MCF 10A (cell line): ENCODE measurements around the gene ABCF2. TPM values are rescaled to one million over a fixed set of nuclear protein-coding genes. Genes with fewer than 3 reads are reported as not detected.
A peak's percentile ranks its signal among the peaks of the same experiment; 100 is the strongest.

Experiments used
- BruUV-seq: library from RNA; stranded (reverse); fragments of 400-500 nt; replicated peaks from 2 replicates; lab custom pipeline; 2021; lab: Mats Ljungman, UMichigan
- CTCF ChIA-PET: fragments of 300-600 bp; sonication (Branson Sonifier 250); formaldehyde crosslinking; extraction: SDS; loops from one replicate; lab custom pipeline; 2021; ENCODE audit warnings: antibody characterized with exemption, inconsistent platforms; lab: Yijun Ruan, JAX
- POLR2A ChIA-PET: fragments of 300-600, 350-650 bp; sonication (Branson Sonifier 250); formaldehyde crosslinking; extraction: SDS; loops from one replicate; lab custom pipeline; 2020; ENCODE audit warnings: antibody characterized with exemption, inconsistent platforms; lab: Yijun Ruan, JAX
- DNase-seq: peaks from one replicate; pipeline ENCODE4 v3.0.0-alpha.2; 2018; ENCODE audit not compliant: unreplicated experiment
- H3K27ac Mint-ChIP-seq: one replicate; pipeline ENCODE4 v1.8.0; 2022; ENCODE audit warnings: mild to moderate bottlenecking, low read depth, mixed read lengths; ENCODE audit not compliant: unreplicated experiment
- H3K27me3 Mint-ChIP-seq: one replicate; pipeline ENCODE4 v1.8.0; 2022; ENCODE audit warnings: mixed read lengths; ENCODE audit not compliant: insufficient read depth, unreplicated experiment
- H3K36me3 Mint-ChIP-seq: one replicate; pipeline ENCODE4 v1.8.0; 2022; ENCODE audit warnings: mild to moderate bottlenecking, moderate library complexity, mixed read lengths; ENCODE audit not compliant: insufficient read depth, unreplicated experiment
- H3K4me1 Mint-ChIP-seq: one replicate; pipeline ENCODE4 v1.8.0; 2022; ENCODE audit warnings: mixed read lengths; ENCODE audit not compliant: insufficient read depth, unreplicated experiment
- H3K4me3 Mint-ChIP-seq: one replicate; pipeline ENCODE4 v1.8.0; 2022; ENCODE audit warnings: mild to moderate bottlenecking, moderate library complexity, mixed read lengths; ENCODE audit not compliant: unreplicated experiment
- H3K9me3 Mint-ChIP-seq: one replicate; pipeline ENCODE4 v1.8.0; 2022; ENCODE audit warnings: mixed read lengths; ENCODE audit not compliant: unreplicated experiment
- CTCF ChIP-seq: fragments of 200-600 bp; IDR thresholded peaks from one replicate; pipeline ENCODE4 v1.8.0; 2022; ENCODE audit warnings: antibody characterized with exemption, mild to moderate bottlenecking; ENCODE audit not compliant: unreplicated experiment
- intact Hi-C: fragments of 100-400 bp; cut with micrococcal nuclease; formaldehyde crosslinking; loops from 2 replicates; pipeline ENCODE4 v1.14.1; 2022
- total RNA-seq: library from RNA; stranded (reverse); gene quantifications from 2 replicates; pipeline ENCODE4 v1.2.3, GENCODE V29; 2022

The ABCF2 gene
- total RNA-seq, 1 experiment from 2014 or later, result 72.4 TPM

GRCh38 chr7:151243045-151243349 is 16.0 kb upstream of the ABCF2 start:
- Mint-ChIP-seq H3K4me1 (peaks cover 13% of the 10 kb centered on the region), H3K4me3 (no peak overlapping the region), H3K36me3 (peaks cover 27% of the 10 kb centered on the region), H3K9me3 (no peaks in the 10 kb centered on the region), H3K27ac (no peak overlapping the region), H3K27me3 (no peaks in the 10 kb centered on the region)
- no peak for DNase-seq
- CTCF ChIA-PET, result interaction anchor here (0.5 to 3.5 kb wide), 9 partner anchors 9 to 499 kb away, joined by 3 to 21 read pairs (median 4); partner anchors contain the start of gene CHPF2
- POLR2A ChIA-PET, result interaction anchor here (0.9 to 2.6 kb wide), 4 partner anchors 9 to 16 kb away, joined by 3 to 9 read pairs (median 6); partner anchors contain the start of genes ABCF2 and CHPF2
- no TSS peak for BruUV-seq
- no peak for TF ChIP-seq CTCF
- intact Hi-C loops, result no loop called here

- intact Hi-C loops, result no loop called here
- no peak for DNase-seq
- ChIA-PET CTCF (interaction anchor here (0.5 to 3.5 kb wide), 8 partner anchors 8 to 499 kb away, joined by 3 to 21 read pairs (median 4); partner anchors contain the start of gene CHPF2), POLR2A (interaction anchor here (0.9 to 2.6 kb wide), 5 partner anchors 9 to 16 kb away, joined by 3 to 9 read pairs (median 5); partner anchors contain the start of genes ABCF2 and CHPF2)
- Mint-ChIP-seq H3K27me3 (no peaks in the 10 kb centered on the region), H3K4me1 (peaks cover 13% of the 10 kb centered on the region), H3K4me3 (no peak overlapping the region), H3K27ac (no peak overlapping the region), H3K9me3 (no peaks in the 10 kb centered on the region), H3K36me3 (peaks cover 27% of the 10 kb centered on the region)
- TSS peak; percentile 8 for BruUV-seq
- no peak for TF ChIP-seq CTCF
These were observed 15.4 kb upstream of the ABCF2 start for GRCh38 chr7:151242159-151243044.

GRCh38 chr7:151241755-151242096 is 14.7 kb upstream of the ABCF2 start:
- no peak overlapping the region for H3K4me3 Mint-ChIP-seq
- intact Hi-C loops, result no loop called here
- no peak overlapping the region for H3K27ac Mint-ChIP-seq
- H3K36me3 Mint-ChIP-seq, result peaks cover 33% of the 10 kb centered on the region
- ChIA-PET CTCF (interaction anchor here (1.5 to 3.5 kb wide), 2 partner anchors 8 to 118 kb away, joined by 4 to 21 read pairs; partner anchors contain the start of gene CHPF2), POLR2A (interaction anchor here (1.0 kb wide), 1 partner anchor 14 kb away, joined by 3 read pairs; no protein-coding TSS in a partner anchor)
- DNase-seq, result no peak
- TF ChIP-seq CTCF, result no peak
- peaks cover 9% of the 10 kb centered on the region for H3K4me1 Mint-ChIP-seq
- no peaks in the 10 kb centered on the region for H3K9me3 Mint-ChIP-seq
- no peaks in the 10 kb centered on the region for H3K27me3 Mint-ChIP-seq
- no TSS peak for BruUV-seq

- ChIA-PET CTCF (no interaction called here), POLR2A (no interaction called here)
- TF ChIP-seq CTCF, result no peak
- Mint-ChIP-seq H3K36me3 (peaks cover 39% of the 10 kb centered on the region), H3K27me3 (no peaks in the 10 kb centered on the region), H3K4me1 (peaks cover 4% of the 10 kb centered on the region), H3K9me3 (no peaks in the 10 kb centered on the region), H3K4me3 (no peak overlapping the region), H3K27ac (no peak overlapping the region)
- intact Hi-C loops, result no loop called here
- DNase-seq, result no peak
- BruUV-seq, result no TSS peak
These were observed 14.1 kb upstream of the ABCF2 start for GRCh38 chr7:151240942-151241754.
